Liver (tissue), 9 donors: ENCODE measurements around the gene PHYKPL. TPM values are rescaled to one million over a fixed set of nuclear protein-coding genes. Genes with fewer than 3 reads are reported as not detected.
A peak's percentile ranks its signal among the peaks of the same experiment; 100 is the strongest.

Source experiments
- DNase-seq: peaks from one replicate; pipeline ENCODE4 v3.0.0-alpha.2; 2017; ENCODE audit warnings: low spot score
- H3K27ac ChIP-seq, 2 donors: one replicate each; pipeline ENCODE4 v1.7.0; 2013; ENCODE audit warnings: inconsistent platforms in 2 of 2, low read length in 2 of 2, control low read depth in 1 of 2, low read depth in 1 of 2, mild to moderate bottlenecking in 1 of 2
- H3K27me3 ChIP-seq, 4 donors: one replicate each; pipeline versions ENCODE4 v1.6.1 to v1.7.0; 2013; ENCODE audit warnings: low read length in 3 of 4, inconsistent platforms in 1 of 4, mild to moderate bottlenecking in 1 of 4, moderate library complexity in 1 of 4; ENCODE audit not compliant: control insufficient read depth in 4 of 4, insufficient read depth in 4 of 4
- H3K36me3 ChIP-seq, 4 donors: one replicate each; pipeline versions ENCODE4 v1.6.1 to v1.7.0; 2013; ENCODE audit warnings: low read length in 3 of 4, mild to moderate bottlenecking in 3 of 4, low read depth in 1 of 4, moderate library complexity in 1 of 4; ENCODE audit not compliant: control insufficient read depth in 4 of 4, insufficient read depth in 3 of 4
- H3K4me1 ChIP-seq, 4 donors: one replicate each; pipeline versions ENCODE4 v1.6.1 to v1.7.0; 2013; ENCODE audit warnings: low read length in 3 of 4, mild to moderate bottlenecking in 3 of 4, moderate library complexity in 1 of 4; ENCODE audit not compliant: control insufficient read depth in 4 of 4, insufficient read depth in 4 of 4
- H3K4me3 ChIP-seq, 3 donors: one replicate each; pipeline versions ENCODE4 v1.6.1 to v1.7.0; 2013; ENCODE audit warnings: low read length in 3 of 3, control low read depth in 1 of 3, low read depth in 1 of 3, mild to moderate bottlenecking in 1 of 3
- H3K9ac ChIP-seq, 2 donors: one replicate each; pipeline ENCODE4 v1.7.0; 2013; ENCODE audit warnings: low read length in 2 of 2, mild to moderate bottlenecking in 2 of 2, moderate library complexity in 2 of 2, control low read depth in 1 of 2, low read depth in 1 of 2
- H3K9me3 ChIP-seq, 4 donors: one replicate each; pipeline versions ENCODE4 v1.6.1 to v1.7.0; 2013; ENCODE audit warnings: low read length in 3 of 4; ENCODE audit not compliant: control insufficient read depth in 4 of 4
- EGR1 ChIP-seq, 2 donors: IDR thresholded peaks; 2 replicates each; pipeline ENCODE4 v1.6.1; 2016 to 2018; ENCODE audit warnings: antibody characterized with exemption in 2 of 2, low read depth in 2 of 2
- FOXA1 ChIP-seq: IDR thresholded peaks from 2 replicates; pipeline ENCODE4 v1.6.1; 2016; ENCODE audit warnings: antibody characterized with exemption
- FOXA2 ChIP-seq: IDR thresholded peaks from 2 replicates; pipeline ENCODE4 v1.6.1; 2016; ENCODE audit warnings: antibody characterized with exemption
- GABPA ChIP-seq, 2 donors: IDR thresholded peaks in 1 of 2; conservative IDR thresholded peaks in 1 of 2; 2 replicates each; pipeline ENCODE4 v1.6.1; 2016; ENCODE audit warnings: antibody characterized with exemption in 2 of 2, mild to moderate bottlenecking in 1 of 2, moderate library complexity in 1 of 2
- HNF4A ChIP-seq, 2 donors: conservative IDR thresholded peaks; 2 replicates each; pipeline ENCODE4 v1.6.1; 2016; ENCODE audit warnings: antibody characterized with exemption in 2 of 2, mild to moderate bottlenecking in 2 of 2
- HNF4G ChIP-seq: IDR thresholded peaks from 2 replicates; pipeline ENCODE4 v1.6.1; 2016; ENCODE audit warnings: antibody characterized with exemption
- JUND ChIP-seq, 2 donors: IDR thresholded peaks; 2 replicates each; pipeline ENCODE4 v1.6.1; 2016; ENCODE audit warnings: antibody characterized with exemption in 2 of 2
- NR2F2 ChIP-seq: IDR thresholded peaks from 2 replicates; pipeline ENCODE4 v1.6.1; 2016; ENCODE audit warnings: antibody characterized with exemption
- RAD21 ChIP-seq, 2 donors: IDR thresholded peaks; 2 replicates each; pipeline ENCODE4 v1.6.1; 2016; ENCODE audit warnings: antibody characterized with exemption in 2 of 2, mild to moderate bottlenecking in 2 of 2
- RXRA ChIP-seq, 2 donors: IDR thresholded peaks; 2 replicates each; pipeline ENCODE4 v1.6.1; 2017 to 2018; ENCODE audit warnings: antibody characterized with exemption in 2 of 2, mild to moderate bottlenecking in 1 of 2
- SP1 ChIP-seq: IDR thresholded peaks from 2 replicates; pipeline ENCODE4 v1.6.1; 2018; ENCODE audit warnings: antibody characterized with exemption, mild to moderate bottlenecking
- TAF1 ChIP-seq: conservative IDR thresholded peaks from 2 replicates; pipeline ENCODE4 v1.6.1; 2016; ENCODE audit warnings: antibody characterized with exemption, mild to moderate bottlenecking
- YY1 ChIP-seq: IDR thresholded peaks from 2 replicates; pipeline ENCODE4 v1.6.1; 2016; ENCODE audit warnings: antibody characterized with exemption, mild to moderate bottlenecking
- WGBS: extraction: QIAGEN DNeasy Blood & Tissue Kit; methylation state at CpG from one replicate; pipeline ENCODE4 v1.1.7; 2013; 5-methylcytosine and 5-hydroxymethylcytosine counted together
- polyA plus RNA-seq, 2 donors: library from polyadenylated mRNA; stranded (reverse) in 1 of 2; unstranded in 1 of 2; fragments of 200-250 nt in 1 of 2; fragments of >200 nt in 1 of 2; fragmentation: Nextera tagmentation in 1 of 2; extraction: Ambion mirVana in 1 of 2; gene quantifications; one replicate each; pipeline versions ENCODE4 v1.2.1 to v1.2.3, GENCODE V29; 2013 to 2015
- total RNA-seq, 2 donors: library from RNA; depleted of rRNA; stranded (reverse); fragments of >200 nt; gene quantifications; one replicate each; pipeline ENCODE4 v1.2.3, GENCODE V29; 2014
- TF ChIP-seq, protein P1 (sequence below): IDR thresholded peaks from 2 replicates; pipeline ENCODE4 v1.6.1; 2016; ENCODE audit warnings: antibody characterized with exemption, mild to moderate bottlenecking
- TF ChIP-seq, protein P2 (sequence below): IDR thresholded peaks from 2 replicates; pipeline ENCODE4 v1.6.1; 2016; ENCODE audit warnings: antibody characterized with exemption
- TF ChIP-seq, protein P3 (sequence below): IDR thresholded peaks from 2 replicates; pipeline ENCODE4 v1.6.1; 2016; ENCODE audit warnings: antibody characterized with exemption
- TF ChIP-seq, protein P4 (sequence below): IDR thresholded peaks from 2 replicates; pipeline ENCODE4 v1.6.1; 2016; ENCODE audit warnings: antibody characterized with exemption
- TF ChIP-seq, protein P5 (sequence below): fragments of 150-350 bp; IDR thresholded peaks from 2 replicates; pipeline ENCODE4 v1.5.1; 2017; ENCODE audit warnings: improper control_type of control experiment, low read depth, low read length; ENCODE audit not compliant: missing input control
- donor health status: healthy.
- donor health status: healthy.
- donor health status: healthy.
- donor health status: healthy.
- donor health status: healthy.

PHYKPL gene
- total and polyA plus RNA-seq, 4 donors, result 25.6 to 103 (median 45.0) TPM

DNA sequence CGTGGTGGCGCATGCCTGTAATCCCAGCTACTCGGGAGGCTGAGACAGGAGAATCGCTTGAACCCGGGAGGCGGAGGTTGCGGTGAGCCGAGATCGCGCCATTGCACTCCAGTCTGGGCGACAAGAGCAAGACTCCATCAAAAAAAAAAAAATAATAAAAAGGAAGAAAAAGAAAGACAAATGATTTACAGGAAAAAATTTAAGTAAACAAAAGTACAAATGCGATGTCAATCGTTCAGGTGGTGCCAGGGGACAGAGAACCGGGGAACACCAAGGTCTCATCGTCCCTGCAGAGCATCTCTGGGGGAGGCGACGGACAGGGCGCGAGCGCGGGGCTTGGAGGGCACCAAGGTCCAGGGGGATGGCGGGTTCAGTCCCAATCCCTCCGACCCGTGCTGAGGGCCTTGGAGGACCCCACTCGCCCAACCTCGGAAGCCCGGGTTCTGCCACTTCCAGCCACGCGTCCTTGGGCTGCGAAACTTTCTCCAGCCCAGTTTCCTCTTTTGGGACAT, 28.9 kb downstream of the PHYKPL start:
- Histone ChIP-seq H3K4me3 (peak overlapping the region; percentile 88 to 99 (median 97)), H3K27ac (peak overlapping the region; percentile 80 to 93), H3K9me3 (no peaks in the 10 kb centered on the region), H3K9ac (peak overlapping the region in 1 of 2 donors; percentile 78), H3K36me3 (peaks cover 7 to 24% (median 16%) of the 10 kb centered on the region in 4 donors), H3K4me1 (peaks cover 9 to 31% (median 27%) of the 10 kb centered on the region in 4 donors), H3K27me3 (no peaks in the 10 kb centered on the region)
- TF ChIP-seq, protein P1, sequence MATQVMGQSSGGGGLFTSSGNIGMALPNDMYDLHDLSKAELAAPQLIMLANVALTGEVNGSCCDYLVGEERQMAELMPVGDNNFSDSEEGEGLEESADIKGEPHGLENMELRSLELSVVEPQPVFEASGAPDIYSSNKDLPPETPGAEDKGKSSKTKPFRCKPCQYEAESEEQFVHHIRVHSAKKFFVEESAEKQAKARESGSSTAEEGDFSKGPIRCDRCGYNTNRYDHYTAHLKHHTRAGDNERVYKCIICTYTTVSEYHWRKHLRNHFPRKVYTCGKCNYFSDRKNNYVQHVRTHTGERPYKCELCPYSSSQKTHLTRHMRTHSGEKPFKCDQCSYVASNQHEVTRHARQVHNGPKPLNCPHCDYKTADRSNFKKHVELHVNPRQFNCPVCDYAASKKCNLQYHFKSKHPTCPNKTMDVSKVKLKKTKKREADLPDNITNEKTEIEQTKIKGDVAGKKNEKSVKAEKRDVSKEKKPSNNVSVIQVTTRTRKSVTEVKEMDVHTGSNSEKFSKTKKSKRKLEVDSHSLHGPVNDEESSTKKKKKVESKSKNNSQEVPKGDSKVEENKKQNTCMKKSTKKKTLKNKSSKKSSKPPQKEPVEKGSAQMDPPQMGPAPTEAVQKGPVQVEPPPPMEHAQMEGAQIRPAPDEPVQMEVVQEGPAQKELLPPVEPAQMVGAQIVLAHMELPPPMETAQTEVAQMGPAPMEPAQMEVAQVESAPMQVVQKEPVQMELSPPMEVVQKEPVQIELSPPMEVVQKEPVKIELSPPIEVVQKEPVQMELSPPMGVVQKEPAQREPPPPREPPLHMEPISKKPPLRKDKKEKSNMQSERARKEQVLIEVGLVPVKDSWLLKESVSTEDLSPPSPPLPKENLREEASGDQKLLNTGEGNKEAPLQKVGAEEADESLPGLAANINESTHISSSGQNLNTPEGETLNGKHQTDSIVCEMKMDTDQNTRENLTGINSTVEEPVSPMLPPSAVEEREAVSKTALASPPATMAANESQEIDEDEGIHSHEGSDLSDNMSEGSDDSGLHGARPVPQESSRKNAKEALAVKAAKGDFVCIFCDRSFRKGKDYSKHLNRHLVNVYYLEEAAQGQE, result no peak
- no peak for TF ChIP-seq NR2F2
- TF ChIP-seq, protein P2, sequence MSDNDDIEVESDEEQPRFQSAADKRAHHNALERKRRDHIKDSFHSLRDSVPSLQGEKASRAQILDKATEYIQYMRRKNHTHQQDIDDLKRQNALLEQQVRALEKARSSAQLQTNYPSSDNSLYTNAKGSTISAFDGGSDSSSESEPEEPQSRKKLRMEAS, result no peak
- no peak for TF ChIP-seq FOXA1
- TF ChIP-seq, protein P3, sequence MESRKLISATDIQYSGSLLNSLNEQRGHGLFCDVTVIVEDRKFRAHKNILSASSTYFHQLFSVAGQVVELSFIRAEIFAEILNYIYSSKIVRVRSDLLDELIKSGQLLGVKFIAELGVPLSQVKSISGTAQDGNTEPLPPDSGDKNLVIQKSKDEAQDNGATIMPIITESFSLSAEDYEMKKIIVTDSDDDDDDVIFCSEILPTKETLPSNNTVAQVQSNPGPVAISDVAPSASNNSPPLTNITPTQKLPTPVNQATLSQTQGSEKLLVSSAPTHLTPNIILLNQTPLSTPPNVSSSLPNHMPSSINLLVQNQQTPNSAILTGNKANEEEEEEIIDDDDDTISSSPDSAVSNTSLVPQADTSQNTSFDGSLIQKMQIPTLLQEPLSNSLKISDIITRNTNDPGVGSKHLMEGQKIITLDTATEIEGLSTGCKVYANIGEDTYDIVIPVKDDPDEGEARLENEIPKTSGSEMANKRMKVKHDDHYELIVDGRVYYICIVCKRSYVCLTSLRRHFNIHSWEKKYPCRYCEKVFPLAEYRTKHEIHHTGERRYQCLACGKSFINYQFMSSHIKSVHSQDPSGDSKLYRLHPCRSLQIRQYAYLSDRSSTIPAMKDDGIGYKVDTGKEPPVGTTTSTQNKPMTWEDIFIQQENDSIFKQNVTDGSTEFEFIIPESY, result no peak
- TF ChIP-seq JUND (IDR thresholded peaks at IDR 0.05), result no peak
- TF ChIP-seq GABPA (IDR thresholded peaks at IDR 0.05 in 1 of 2, conservative IDR thresholded peaks at IDR 0.05 in 1 of 2), result no peak
- TF ChIP-seq YY1, result no peak
- no peak for TF ChIP-seq EGR1 (IDR thresholded peaks at IDR 0.05; ENCODE audit: low read depth in 2 of 2)
- no peak for TF ChIP-seq HNF4G
- no peak for TF ChIP-seq RXRA (IDR thresholded peaks at IDR 0.05)
- TF ChIP-seq TAF1, result no peak
- TF ChIP-seq, protein P4, sequence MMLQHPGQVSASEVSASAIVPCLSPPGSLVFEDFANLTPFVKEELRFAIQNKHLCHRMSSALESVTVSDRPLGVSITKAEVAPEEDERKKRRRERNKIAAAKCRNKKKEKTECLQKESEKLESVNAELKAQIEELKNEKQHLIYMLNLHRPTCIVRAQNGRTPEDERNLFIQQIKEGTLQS, result no peak
- no peak for TF ChIP-seq RAD21 (IDR thresholded peaks at IDR 0.05)
- no peak for TF ChIP-seq HNF4A (conservative IDR thresholded peaks at IDR 0.05)
- TF ChIP-seq SP1, result no peak
- TF ChIP-seq, protein P5, sequence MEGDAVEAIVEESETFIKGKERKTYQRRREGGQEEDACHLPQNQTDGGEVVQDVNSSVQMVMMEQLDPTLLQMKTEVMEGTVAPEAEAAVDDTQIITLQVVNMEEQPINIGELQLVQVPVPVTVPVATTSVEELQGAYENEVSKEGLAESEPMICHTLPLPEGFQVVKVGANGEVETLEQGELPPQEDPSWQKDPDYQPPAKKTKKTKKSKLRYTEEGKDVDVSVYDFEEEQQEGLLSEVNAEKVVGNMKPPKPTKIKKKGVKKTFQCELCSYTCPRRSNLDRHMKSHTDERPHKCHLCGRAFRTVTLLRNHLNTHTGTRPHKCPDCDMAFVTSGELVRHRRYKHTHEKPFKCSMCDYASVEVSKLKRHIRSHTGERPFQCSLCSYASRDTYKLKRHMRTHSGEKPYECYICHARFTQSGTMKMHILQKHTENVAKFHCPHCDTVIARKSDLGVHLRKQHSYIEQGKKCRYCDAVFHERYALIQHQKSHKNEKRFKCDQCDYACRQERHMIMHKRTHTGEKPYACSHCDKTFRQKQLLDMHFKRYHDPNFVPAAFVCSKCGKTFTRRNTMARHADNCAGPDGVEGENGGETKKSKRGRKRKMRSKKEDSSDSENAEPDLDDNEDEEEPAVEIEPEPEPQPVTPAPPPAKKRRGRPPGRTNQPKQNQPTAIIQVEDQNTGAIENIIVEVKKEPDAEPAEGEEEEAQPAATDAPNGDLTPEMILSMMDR, result no peak
- TF ChIP-seq FOXA2, result no peak
- no peak for DNase-seq
- 21% methylated on average over 30 of the region's 30 CpGs for WGBS
